Fibroblast of villous mesenchyme (primary cell): Measurements from ENCODE around the gene RNF169. TPM values are rescaled to one million over a fixed set of nuclear protein-coding genes. Genes with fewer than 3 reads are reported as not detected.

ENCODE experiments used
- DNase-seq: peaks from one replicate; pipeline ENCODE4 v3.0.0-alpha.2; 2010; ENCODE audit warnings: low read depth
- H3K4me3 ChIP-seq: 2 replicates; pipeline ENCODE4 v1.5.1; 2011; ENCODE audit warnings: low read depth, mild to moderate bottlenecking, low read length
- CTCF ChIP-seq: IDR thresholded peaks from 2 replicates; pipeline ENCODE4 v1.5.1; 2012; ENCODE audit warnings: low read depth, mild to moderate bottlenecking, low read length; ENCODE audit not compliant: insufficient read depth
- total RNA-seq: library from RNA; depleted of rRNA; stranded (reverse); fragments of >200 nt; gene quantifications from 2 replicates; pipeline ENCODE4 v1.2.3, GENCODE V29; 2012

The RNF169 gene
- total RNA-seq, 1 donor, result 32.0 TPM

- no peak for TF ChIP-seq CTCF
- DNase-seq, result peak; percentile 63
- H3K4me3 ChIP-seq, result no peak overlapping the region
Observed at GRCh38 chr11:74777877-74778276, 29.2 kb downstream of the RNF169 start.

GRCh38 chr11:74778581-74778980, 29.9 kb downstream of the RNF169 start:
- DNase-seq, result no peak
- no peak for TF ChIP-seq CTCF
- H3K4me3 ChIP-seq, result no peak overlapping the region

GRCh38 chr11:74780248-74781005, 31.8 kb downstream of the RNF169 start:
- TF ChIP-seq CTCF, result no peak
- no peak for DNase-seq
- no peak overlapping the region for H3K4me3 ChIP-seq

- no peak overlapping the region for H3K4me3 ChIP-seq
- DNase-seq, result peak; percentile 48
- TF ChIP-seq CTCF, result no peak
Observed at GRCh38 chr11:74783241-74783871, 34.7 kb downstream of the RNF169 start.

- no peak overlapping the region for H3K4me3 ChIP-seq
- no peak for TF ChIP-seq CTCF
- no peak for DNase-seq
Observed at GRCh38 chr11:74784234-74784633, 35.6 kb downstream of the RNF169 start.

GRCh38 chr11:74784726-74785125, 36.1 kb downstream of the RNF169 start:
- no peak overlapping the region for H3K4me3 ChIP-seq
- no peak for TF ChIP-seq CTCF
- DNase-seq, result no peak
